GM12878 (cell line): ENCODE data around the gene TMCC2.

Source experiments
- ESRRA ChIP-seq: IDR thresholded peaks from 2 replicates; pipeline ENCODE4 v1.6.1; 2012; ENCODE audit warnings: mild to moderate bottlenecking, low read length, improper control_type of control experiment
- EZH2 ChIP-seq: IDR thresholded peaks from 2 replicates; pipeline ENCODE4 v1.6.1; 2012; ENCODE audit warnings: low read depth, mild to moderate bottlenecking, control low read depth, inconsistent platforms, low read length, borderline replicate concordance; ENCODE audit not compliant: control insufficient read depth
- TF ChIP-seq, protein P1 (sequence below): IDR thresholded peaks from 2 replicates; pipeline ENCODE4 v1.6.1; 2012; ENCODE audit warnings: low read depth, low read length, improper control_type of control experiment

GRCh38 chr1:205211839-205212536 is 15.8 kb upstream of the TMCC2 start:
- TF ChIP-seq EZH2 (no peak), ESRRA (no peak)
- TF ChIP-seq, protein P1, sequence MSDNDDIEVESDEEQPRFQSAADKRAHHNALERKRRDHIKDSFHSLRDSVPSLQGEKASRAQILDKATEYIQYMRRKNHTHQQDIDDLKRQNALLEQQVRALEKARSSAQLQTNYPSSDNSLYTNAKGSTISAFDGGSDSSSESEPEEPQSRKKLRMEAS: no peak
